Endothelial cell of umbilical vein (primary cell): Measurements from ENCODE around the gene TMC2. TPM values are rescaled to one million over a fixed set of nuclear protein-coding genes. Genes with fewer than 3 reads are reported as not detected.

ENCODE experiments used
- BruUV-seq: library from RNA; stranded (reverse); fragments of 400-500 nt; replicated peaks from 2 replicates; lab custom pipeline; 2021; lab: Mats Ljungman, UMichigan
- CTCF ChIA-PET: fragments of 300-600, 350-600 bp; sonication (Branson Sonifier 250); formaldehyde crosslinking; loops from one replicate; lab custom pipeline; 2021; ENCODE audit warnings: antibody characterized with exemption, inconsistent platforms; lab: Charles Lee
- POLR2A ChIA-PET: fragments of 300-600, 350-600 bp; sonication (Branson Sonifier 250); formaldehyde crosslinking; loops from one replicate; lab custom pipeline; 2021; ENCODE audit warnings: antibody characterized with exemption, inconsistent platforms; lab: Charles Lee
- DNase-seq: peaks from one replicate; pipeline ENCODE4 v3.0.0-alpha.2; 2011; ENCODE audit warnings: low read depth, low spot score
- FAIRE-seq: peaks from 2 replicates; lab custom pipeline; 2011; peaks lifted over from hg19 to GRCh38; lab: Jason Lieb, UNC
- H2AFZ ChIP-seq: 2 replicates; pipeline ENCODE4 v1.6.0; 2012; ENCODE audit warnings: low read depth, low read length, control low read depth, inconsistent platforms
- H3K27ac ChIP-seq: 2 replicates; pipeline ENCODE4 v1.5.1; 2011; ENCODE audit warnings: low read depth, mild to moderate bottlenecking, control low read depth, low read length, moderate library complexity; ENCODE audit not compliant: insufficient read depth
- H3K27me3 ChIP-seq, 2 experiments: 2 replicates each; pipeline versions ENCODE4 v1.6.0 to v1.6.1; 2011; ENCODE audit warnings: low read length in 2 of 2, mixed read lengths in 1 of 2; ENCODE audit not compliant: control insufficient read depth in 2 of 2, insufficient read depth in 2 of 2
- H3K36me3 ChIP-seq, 2 experiments: 2 replicates in 1 of 2; 3 replicates in 1 of 2; pipeline ENCODE4 v1.5.1; 2011; ENCODE audit warnings: low read length in 2 of 2, mild to moderate bottlenecking in 1 of 2, moderate library complexity in 1 of 2; ENCODE audit not compliant: control insufficient read depth in 2 of 2, insufficient read depth in 2 of 2; ENCODE audit errors: extremely low read depth in 1 of 2
- H3K4me1 ChIP-seq: 3 replicates; pipeline ENCODE4 v1.5.1; 2011; ENCODE audit warnings: mild to moderate bottlenecking, low read length; ENCODE audit not compliant: control insufficient read depth, insufficient read depth; ENCODE audit errors: extremely low read depth
- H3K4me2 ChIP-seq: 2 replicates; pipeline ENCODE4 v1.6.1; 2011; ENCODE audit warnings: low read length, control low read depth, mixed read lengths; ENCODE audit not compliant: insufficient read depth
- H3K4me3 ChIP-seq, 3 experiments: fragments of 200-600 bp in 1 of 3; sonication (generic), shearing (Covaris generic) in 1 of 3; replicated peaks in 1 of 3; 2 replicates each; pipeline ENCODE4 v1.5.1; 2011 to 2016; ENCODE audit warnings: control low read depth in 3 of 3, low read length in 3 of 3, mild to moderate bottlenecking in 2 of 3, inconsistent platforms in 1 of 3, low read depth in 1 of 3, moderate library complexity in 1 of 3; ENCODE audit not compliant: insufficient read depth in 1 of 3
- H3K79me2 ChIP-seq: 2 replicates; pipeline ENCODE4 v1.6.0; 2012; ENCODE audit warnings: low read length, inconsistent platforms; ENCODE audit not compliant: control insufficient read depth, insufficient read depth
- H3K9ac ChIP-seq: replicated peaks from 2 replicates; pipeline ENCODE3; 2011; ENCODE audit warnings: low read length, control low read depth; ENCODE audit not compliant: insufficient read depth; ENCODE audit errors: extremely low read depth
- H3K9me1 ChIP-seq: replicated peaks from 3 replicates; pipeline ENCODE4 v1.6.0; 2011; ENCODE audit warnings: mild to moderate bottlenecking, low read length; ENCODE audit not compliant: control insufficient read depth, insufficient read depth; ENCODE audit errors: extremely low read depth
- H3K9me3 ChIP-seq: replicated peaks from 2 replicates; pipeline ENCODE4 v1.5.1; 2012; ENCODE audit warnings: low read length, inconsistent platforms; ENCODE audit not compliant: control insufficient read depth, insufficient read depth
- H4K20me1 ChIP-seq: replicated peaks from 2 replicates; pipeline ENCODE3; 2011; ENCODE audit warnings: mild to moderate bottlenecking, low read length; ENCODE audit not compliant: control insufficient read depth, insufficient read depth; ENCODE audit errors: extremely low read depth
- EZH2 ChIP-seq: IDR thresholded peaks from 2 replicates; pipeline ENCODE4 v1.6.1; 2012; ENCODE audit warnings: borderline replicate concordance, low read depth, mild to moderate bottlenecking, moderate library complexity, low read length, inconsistent platforms; ENCODE audit not compliant: severe bottlenecking
- FOS ChIP-seq: IDR thresholded peaks from 2 replicates; pipeline ENCODE4 v1.6.1; 2011; ENCODE audit warnings: mild to moderate bottlenecking, low read length, moderate library complexity, borderline replicate concordance; ENCODE audit not compliant: insufficient read depth
- GATA2 ChIP-seq: IDR thresholded peaks from 2 replicates; pipeline ENCODE4 v1.7.0; 2011; ENCODE audit warnings: low read depth, mild to moderate bottlenecking, moderate library complexity, mixed read lengths, low read length; ENCODE audit not compliant: insufficient read length, insufficient read depth
- JUN ChIP-seq: IDR thresholded peaks from 2 replicates; pipeline ENCODE4 v1.6.1; 2011; ENCODE audit warnings: borderline replicate concordance, low read depth; ENCODE audit not compliant: insufficient read length, insufficient read depth
- MYC ChIP-seq: IDR thresholded peaks from one replicate; pipeline ENCODE4 v1.6.1; 2011; ENCODE audit warnings: mild to moderate bottlenecking, low read depth, low read length
- POLR2A ChIP-seq: IDR thresholded peaks from 2 replicates; pipeline ENCODE4 v1.6.1; 2012; ENCODE audit warnings: low read depth, mild to moderate bottlenecking, control low read depth, low read length
- POLR2AphosphoS5 ChIP-seq: IDR thresholded peaks from 2 replicates; pipeline ENCODE4 v1.6.1; 2012; ENCODE audit warnings: low read depth, mild to moderate bottlenecking, control low read depth, low read length, moderate library complexity; ENCODE audit not compliant: insufficient read depth
- dilution Hi-C: fragments of 300-500 bp; cut with MboI; formaldehyde crosslinking; loops from one replicate; pipeline ENCODE4 v1.15.0; 2019; ENCODE audit warnings: low sequenced_read_pairs; ENCODE audit not compliant: extremely low pct_ligation_motif_present
- intact Hi-C: fragments of 100-400 bp; cut with micrococcal nuclease; formaldehyde crosslinking; loops from one replicate; pipeline ENCODE4 v1.10.0; 2022
- polyA plus RNA-seq, 4 experiments: library from polyadenylated mRNA; depleted of rRNA in 3 of 4; stranded (reverse) in 3 of 4; unstranded in 1 of 4; fragments of >200 nt; gene quantifications; 2 replicates each; pipeline versions ENCODE4 v1.2.1 to v1.2.3, GENCODE V29; 2011 to 2012; ENCODE audit warnings: missing spikeins in 1 of 4
- total RNA-seq: library from RNA; stranded (reverse); gene quantifications from 2 replicates; pipeline ENCODE4 v1.2.3, GENCODE V29; 2021
- TF ChIP-seq, protein P1 (sequence below): IDR thresholded peaks from 2 replicates; pipeline ENCODE4 v1.6.1; 2011; ENCODE audit not compliant: insufficient read depth, insufficient read length
- TF ChIP-seq, protein P2 (sequence below), 2 donors: IDR thresholded peaks; 1 replicate in 1 of 2; 2 replicates in 1 of 2; pipeline ENCODE4 v1.5.1; 2011; ENCODE audit warnings: low read length in 2 of 2, mild to moderate bottlenecking in 2 of 2, moderate library complexity in 2 of 2, control low read depth in 1 of 2, inconsistent platforms in 1 of 2, low read depth in 1 of 2; ENCODE audit not compliant: insufficient read depth in 1 of 2; ENCODE audit errors: extremely low read depth in 1 of 2

TMC2 gene
- total and polyA plus RNA-seq, 2 donors (not counting 3 experiments of a cell fraction or from before 2014, with no cell fraction given): not detected

GRCh38 chr20:2619961-2620595, 83.7 kb downstream of the TMC2 start:
- no TSS peak for BruUV-seq
- Histone ChIP-seq H3K4me1 (no peaks in the 10 kb centered on the region), H4K20me1 (no peaks in the 10 kb centered on the region), H3K27me3 (peaks cover 0 to 3% of the 10 kb centered on the region in 2 experiments), H3K4me2 (no peak overlapping the region), H3K9me3 (no peaks in the 10 kb centered on the region), H3K27ac (no peak overlapping the region), H3K79me2 (no peaks in the 10 kb centered on the region), H3K4me3 (no peak overlapping the region), H3K9ac (no peak overlapping the region), H3K9me1 (no peaks in the 10 kb centered on the region), H2AFZ (no peak overlapping the region), H3K36me3 (no peaks in the 10 kb centered on the region)
- intact Hi-C loops (no loop called here), dilution Hi-C loops (no loop called here)
- ChIA-PET CTCF (no interaction called here), POLR2A (no interaction called here)
- DNase-seq: no peak
- TF ChIP-seq, protein P1, sequence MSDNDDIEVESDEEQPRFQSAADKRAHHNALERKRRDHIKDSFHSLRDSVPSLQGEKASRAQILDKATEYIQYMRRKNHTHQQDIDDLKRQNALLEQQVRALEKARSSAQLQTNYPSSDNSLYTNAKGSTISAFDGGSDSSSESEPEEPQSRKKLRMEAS: no peak
- TF ChIP-seq JUN: no peak
- no peak for TF ChIP-seq POLR2A
- no peak for TF ChIP-seq GATA2
- FAIRE-seq: peak; percentile 26

DNA sequence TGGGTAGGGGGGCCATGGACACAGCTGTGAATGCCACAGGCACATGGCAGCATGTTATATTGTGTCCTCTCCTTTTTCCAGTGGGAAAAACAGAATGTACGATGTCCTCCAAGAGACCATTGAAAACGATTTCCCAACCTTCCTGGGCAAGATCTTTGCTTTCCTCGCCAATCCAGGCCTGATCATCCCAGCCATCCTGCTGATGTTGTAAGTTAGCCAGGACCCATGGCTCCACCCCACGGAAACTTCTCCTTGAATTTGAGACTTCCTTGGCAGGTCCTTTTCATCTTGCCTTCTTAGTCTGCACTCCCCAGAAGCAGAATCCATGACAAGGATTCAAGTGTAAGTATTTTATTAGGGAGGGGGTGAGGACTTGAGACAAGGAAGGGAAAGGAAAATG, 87.8 kb downstream of the TMC2 start:
- dilution Hi-C loops: no loop called here

More for the DNA sequence above, 87.8 kb downstream of the TMC2 start:
- TF ChIP-seq, protein P1: no peak
- no peak for TF ChIP-seq POLR2AphosphoS5
- TF ChIP-seq FOS: no peak
- TF ChIP-seq JUN: no peak
- TF ChIP-seq GATA2: no peak
- TF ChIP-seq POLR2A: no peak
- TF ChIP-seq MYC: no peak
- TF ChIP-seq EZH2: no peak
- TF ChIP-seq, protein P2, sequence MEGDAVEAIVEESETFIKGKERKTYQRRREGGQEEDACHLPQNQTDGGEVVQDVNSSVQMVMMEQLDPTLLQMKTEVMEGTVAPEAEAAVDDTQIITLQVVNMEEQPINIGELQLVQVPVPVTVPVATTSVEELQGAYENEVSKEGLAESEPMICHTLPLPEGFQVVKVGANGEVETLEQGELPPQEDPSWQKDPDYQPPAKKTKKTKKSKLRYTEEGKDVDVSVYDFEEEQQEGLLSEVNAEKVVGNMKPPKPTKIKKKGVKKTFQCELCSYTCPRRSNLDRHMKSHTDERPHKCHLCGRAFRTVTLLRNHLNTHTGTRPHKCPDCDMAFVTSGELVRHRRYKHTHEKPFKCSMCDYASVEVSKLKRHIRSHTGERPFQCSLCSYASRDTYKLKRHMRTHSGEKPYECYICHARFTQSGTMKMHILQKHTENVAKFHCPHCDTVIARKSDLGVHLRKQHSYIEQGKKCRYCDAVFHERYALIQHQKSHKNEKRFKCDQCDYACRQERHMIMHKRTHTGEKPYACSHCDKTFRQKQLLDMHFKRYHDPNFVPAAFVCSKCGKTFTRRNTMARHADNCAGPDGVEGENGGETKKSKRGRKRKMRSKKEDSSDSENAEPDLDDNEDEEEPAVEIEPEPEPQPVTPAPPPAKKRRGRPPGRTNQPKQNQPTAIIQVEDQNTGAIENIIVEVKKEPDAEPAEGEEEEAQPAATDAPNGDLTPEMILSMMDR (IDR thresholded peaks at IDR 0.05; ENCODE audit: extremely low read depth in 1 of 2, insufficient read depth in 1 of 2, low read depth in 1 of 2, low read length in 2 of 2): no peak
- Histone ChIP-seq H3K4me3 (no peak overlapping the region), H4K20me1 (no peaks in the 10 kb centered on the region), H3K9me1 (no peaks in the 10 kb centered on the region), H3K27ac (no peak overlapping the region), H2AFZ (no peak overlapping the region), H3K79me2 (no peaks in the 10 kb centered on the region), H3K9ac (no peak overlapping the region), H3K27me3 (peaks cover 0 to 2% of the 10 kb centered on the region in 2 experiments), H3K4me1 (no peaks in the 10 kb centered on the region), H3K4me2 (no peak overlapping the region), H3K36me3 (no peaks in the 10 kb centered on the region), H3K9me3 (no peaks in the 10 kb centered on the region)
- intact Hi-C loops: no loop called here
- no TSS peak for BruUV-seq
- no peak for FAIRE-seq
- ChIA-PET CTCF (interaction anchor here (1.0 kb wide), 1 partner anchor 48 kb away, joined by 3 read pairs; no protein-coding TSS in a partner anchor), POLR2A (no interaction called here)
- DNase-seq: no peak
